GM12878 (cell line): Measurements from ENCODE around the gene ABCA4. TPM values are rescaled to one million over a fixed set of nuclear protein-coding genes. Genes with fewer than 3 reads are reported as not detected.

Experiments used
- ATAC-seq: fragments of 200-7000 bp; cut with Tn5 transposase; 3 replicates; pipeline ENCODE4 v1.9.1; 2020; ENCODE audit warnings: mild to moderate bottlenecking, moderate library complexity
- BruUV-seq: library from RNA; stranded (reverse); fragments of 400-500 nt; replicated peaks from 2 replicates; lab custom pipeline; 2021; lab: Mats Ljungman, UMichigan
- CTCF ChIA-PET: fragments of 300-600 bp; sonication (Branson Sonifier 250); formaldehyde crosslinking; extraction: SDS; loops from one replicate; lab custom pipeline; 2021; ENCODE audit warnings: inconsistent platforms; lab: Yijun Ruan, JAX
- POLR2A ChIA-PET: fragments of 350-600 bp; formaldehyde crosslinking; extraction: SDS; loops from one replicate; lab custom pipeline; 2021; ENCODE audit warnings: inconsistent platforms; lab: Charles Lee
- RAD21 ChIA-PET: fragments of 300-600 bp; sonication (Branson Sonifier 250); formaldehyde crosslinking; loops from one replicate; lab custom pipeline; 2023; ENCODE audit warnings: antibody characterized with exemption; ENCODE audit not compliant: unreplicated experiment; lab: Charles Lee
- SMC1A ChIA-PET: fragments of 300-600 bp; sonication (Branson Sonifier 250); formaldehyde crosslinking; loops from one replicate; lab custom pipeline; 2023; ENCODE audit not compliant: unreplicated experiment, uncharacterized antibody; lab: Charles Lee
- DNase-seq: peaks from one replicate; pipeline ENCODE4 v3.0.0-alpha.2; 2011; ENCODE audit warnings: low read depth, low spot score
- FAIRE-seq: peaks from 3 replicates; lab custom pipeline; 2011; peaks lifted over from hg19 to GRCh38; lab: Jason Lieb, UNC
- H2AFZ ChIP-seq: 2 replicates; pipeline ENCODE4 v1.6.0; 2011; ENCODE audit warnings: low read depth, low read length, control low read depth; ENCODE audit not compliant: control insufficient read depth
- H3K27ac ChIP-seq: 2 replicates; pipeline ENCODE4 v1.5.1; 2011; ENCODE audit warnings: control low read depth; ENCODE audit not compliant: control insufficient read depth, insufficient read depth
- H3K27me3 ChIP-seq, 2 experiments: replicated peaks in 1 of 2; 2 replicates each; pipeline versions ENCODE4 v1.6.0 to v1.6.1; 2011; ENCODE audit warnings: low read length in 1 of 2; ENCODE audit not compliant: control insufficient read depth in 2 of 2, insufficient read depth in 2 of 2
- H3K36me3 ChIP-seq, 2 experiments: 2 replicates each; pipeline ENCODE4 v1.5.1; 2011; ENCODE audit warnings: low read length in 1 of 2; ENCODE audit not compliant: control insufficient read depth in 2 of 2, insufficient read depth in 2 of 2
- H3K4me1 ChIP-seq: 2 replicates; pipeline ENCODE4 v1.6.1; 2011; ENCODE audit warnings: mild to moderate bottlenecking, low read length, moderate library complexity, mixed read lengths; ENCODE audit not compliant: control insufficient read depth, insufficient read depth
- H3K4me2 ChIP-seq: 2 replicates; pipeline ENCODE4 v1.6.0; 2011; ENCODE audit warnings: control low read depth; ENCODE audit not compliant: control insufficient read depth, insufficient read depth
- H3K4me3 ChIP-seq: fragments of 200-600 bp; sonication (generic); 2 replicates; pipeline ENCODE4 v1.5.1; 2016
- H3K79me2 ChIP-seq: 2 replicates; pipeline ENCODE4 v1.6.0; 2011; ENCODE audit warnings: low read length; ENCODE audit not compliant: control insufficient read depth, insufficient read depth
- H3K9ac ChIP-seq: 2 replicates; pipeline ENCODE4 v1.8.0; 2011; ENCODE audit warnings: low read length, control low read depth, mixed read lengths; ENCODE audit not compliant: control insufficient read depth, insufficient read depth
- H3K9me3 ChIP-seq: replicated peaks from 3 replicates; pipeline ENCODE4 v1.5.1; 2011; ENCODE audit warnings: mild to moderate bottlenecking, low read length; ENCODE audit not compliant: control insufficient read depth, insufficient read depth
- H4K20me1 ChIP-seq: 2 replicates; pipeline ENCODE4 v1.6.0; 2011; ENCODE audit not compliant: control insufficient read depth, insufficient read depth
- BACH1 ChIP-seq: fragments of 450-650 bp; IDR thresholded peaks from 2 replicates; pipeline ENCODE4 v1.6.1; 2017; ENCODE audit warnings: mild to moderate bottlenecking, borderline replicate concordance
- CREB1 ChIP-seq: IDR thresholded peaks from 2 replicates; pipeline ENCODE4 v1.6.1; 2012; ENCODE audit warnings: low read depth, mild to moderate bottlenecking, inconsistent platforms
- DPF2 ChIP-seq: fragments of 450-650 bp; IDR thresholded peaks from 2 replicates; pipeline ENCODE4 v1.6.1; 2017; ENCODE audit warnings: mild to moderate bottlenecking
- EED ChIP-seq: sonication (generic); IDR thresholded peaks from 2 replicates; pipeline ENCODE4 v1.6.1; 2016; ENCODE audit warnings: antibody characterized with exemption, low read depth
- IRF5 ChIP-seq: fragments of 450-650 bp; IDR thresholded peaks from 2 replicates; pipeline ENCODE4 v1.6.1; 2017; ENCODE audit warnings: borderline replicate concordance
- RAD21 ChIP-seq: IDR thresholded peaks from 2 replicates; pipeline ENCODE4 v1.6.1; 2011; ENCODE audit warnings: mild to moderate bottlenecking, low read depth, low read length, moderate library complexity; ENCODE audit not compliant: insufficient read depth
- RELA ChIP-seq: fragments of 450-650 bp; IDR thresholded peaks from 2 replicates; pipeline ENCODE4 v1.8.0; 2014; ENCODE audit warnings: borderline replicate concordance; ENCODE audit not compliant: partially characterized antibody
- SMC3 ChIP-seq: IDR thresholded peaks from 2 replicates; pipeline ENCODE4 v1.6.1; 2011; ENCODE audit warnings: low read length, improper control_type of control experiment, borderline replicate concordance
- WGBS: methylation state at CpG from one replicate; pipeline ENCODE4 v1.1.6; 2016; ENCODE audit warnings: low lambda C conversion rate; ENCODE audit not compliant: insufficient replicate concordance, insufficient coverage; ENCODE audit errors: missing lambda C conversion rate; 5-methylcytosine and 5-hydroxymethylcytosine counted together
- in situ Hi-C: fragments of 300-500 bp; cut with MboI; formaldehyde crosslinking; loops from 9 replicates; pipeline ENCODE4 v1.14.3; 2018; ENCODE audit warnings: mixed read lengths
- intact Hi-C: fragments of 100-400 bp; cut with micrococcal nuclease; formaldehyde crosslinking; loops from one replicate; pipeline ENCODE4 v1.14.2; 2022; ENCODE audit not compliant: unreplicated experiment
- polyA plus RNA-seq, 11 experiments: library from polyadenylated mRNA; depleted of rRNA in 4 of 11; unstranded in 6 of 11; stranded (reverse) in 5 of 11; fragments of >200 nt; fragmentation: Nextera tagmentation in 4 of 11; fragmentation: Illumina TruSeq in 1 of 11; extraction: Ambion mirVana in 4 of 11; extraction: Trizol in 1 of 11; gene quantifications; 1 replicate in 1 of 11; 2 replicates in 10 of 11; pipeline versions ENCODE4 v1.2.1 to v1.2.3, GENCODE V29; 2011 to 2016; ENCODE audit warnings: inconsistent platforms in 2 of 11, missing spikeins in 2 of 11, low read depth in 1 of 11
- total RNA-seq, 4 experiments: library from RNA; depleted of rRNA in 3 of 4; stranded (reverse); fragments of >200 nt in 3 of 4; fragmentation: Illumina TruSeq in 1 of 4; extraction: Trizol in 1 of 4; gene quantifications; 2 replicates each; pipeline versions ENCODE4 v1.2.1 to v1.2.3, GENCODE V29; 2013 to 2021
- TF ChIP-seq, protein P1 (sequence below): IDR thresholded peaks from 2 replicates; pipeline ENCODE4 v1.6.1; 2012; ENCODE audit warnings: low read length, inconsistent platforms
- TF ChIP-seq, protein P2 (sequence below), 3 experiments: IDR thresholded peaks in 2 of 3; conservative IDR thresholded peaks in 1 of 3; 2 replicates each; pipeline ENCODE4 v1.5.1; 2011; ENCODE audit warnings: low read depth in 3 of 3, low read length in 3 of 3, mild to moderate bottlenecking in 3 of 3, control low read depth in 2 of 3, moderate library complexity in 2 of 3, inconsistent platforms in 1 of 3, mixed read lengths in 1 of 3; ENCODE audit not compliant: control insufficient read depth in 2 of 3, insufficient read depth in 1 of 3; ENCODE audit errors: extremely low read depth in 1 of 3
- TF ChIP-seq, protein P3 (sequence below): fragments of 450-650 bp; IDR thresholded peaks from 2 replicates; pipeline ENCODE4 v1.6.1; 2017; ENCODE audit warnings: mild to moderate bottlenecking, moderate library complexity

The ABCA4 gene
- total and polyA plus RNA-seq, 10 of the 15 experiments (the other 5 are each of a cell fraction or from before 2014, with no cell fraction given): 0.03 to 0.28 (median 0.11) TPM; not detected in 3

DNA sequence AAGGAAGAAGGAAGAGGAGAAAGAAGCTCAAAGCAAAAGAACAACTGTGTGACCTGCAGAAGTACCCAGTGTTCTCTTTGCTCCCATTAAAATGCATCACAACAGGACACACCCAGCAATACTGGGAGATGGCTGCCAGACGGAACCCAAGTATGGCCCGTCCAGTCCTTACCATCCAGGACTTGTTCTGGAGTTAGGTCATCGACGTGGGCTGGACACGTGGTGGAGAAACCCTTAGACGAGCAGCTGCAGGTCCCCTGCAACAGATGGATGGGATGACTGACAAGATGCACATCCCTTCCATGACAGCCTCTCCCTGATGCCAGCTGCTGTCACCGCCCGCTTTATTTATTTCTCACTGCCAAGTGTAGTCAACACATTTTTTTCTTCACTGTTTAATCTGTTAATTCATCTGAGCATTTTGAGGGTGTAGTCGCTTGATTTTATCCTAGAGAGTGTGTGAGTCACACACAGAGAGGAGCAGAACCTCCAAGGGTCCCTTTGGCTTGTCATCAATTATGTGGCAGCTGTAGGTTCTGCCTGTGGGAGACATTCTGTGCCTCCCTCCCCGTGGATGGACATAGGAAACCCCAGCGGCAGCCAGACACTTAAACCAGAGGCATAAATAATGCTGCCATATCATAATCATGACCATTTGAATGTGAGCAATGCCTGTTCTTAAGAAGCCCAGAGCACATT is 80.9 kb downstream of the ABCA4 start (continued):
- no peak for TF ChIP-seq IRF5
- TF ChIP-seq, protein P1, sequence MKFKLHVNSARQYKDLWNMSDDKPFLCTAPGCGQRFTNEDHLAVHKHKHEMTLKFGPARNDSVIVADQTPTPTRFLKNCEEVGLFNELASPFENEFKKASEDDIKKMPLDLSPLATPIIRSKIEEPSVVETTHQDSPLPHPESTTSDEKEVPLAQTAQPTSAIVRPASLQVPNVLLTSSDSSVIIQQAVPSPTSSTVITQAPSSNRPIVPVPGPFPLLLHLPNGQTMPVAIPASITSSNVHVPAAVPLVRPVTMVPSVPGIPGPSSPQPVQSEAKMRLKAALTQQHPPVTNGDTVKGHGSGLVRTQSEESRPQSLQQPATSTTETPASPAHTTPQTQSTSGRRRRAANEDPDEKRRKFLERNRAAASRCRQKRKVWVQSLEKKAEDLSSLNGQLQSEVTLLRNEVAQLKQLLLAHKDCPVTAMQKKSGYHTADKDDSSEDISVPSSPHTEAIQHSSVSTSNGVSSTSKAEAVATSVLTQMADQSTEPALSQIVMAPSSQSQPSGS: no peak

- intact Hi-C loops: no loop called here
- peaks cover 6% of the 10 kb centered on the region; the same call in 1 of the 2 replicates for H3K4me1 ChIP-seq
- H3K27ac ChIP-seq: no peak overlapping the region
- no peaks in the 10 kb centered on the region for H3K79me2 ChIP-seq
- no peaks in the 10 kb centered on the region for H3K9me3 ChIP-seq
- CTCF ChIA-PET: interaction anchor here (0.6 to 9.6 kb wide), 36 partner anchors 8 to 815 kb away, joined by 3 to 152 read pairs (median 4); partner anchors contain the start of gene DNTTIP2
- RAD21 ChIA-PET: interaction anchor here (0.6 to 2.2 kb wide), 8 partner anchors 13 to 425 kb away, joined by 3 to 21 read pairs (median 4); no protein-coding TSS in a partner anchor
- H2AFZ ChIP-seq: no peak overlapping the region
- ATAC-seq (peak; percentile 65), DNase-seq (no peak)
- in situ Hi-C loops: no loop called here
- no peak overlapping the region for H3K4me3 ChIP-seq
- BruUV-seq: no TSS peak
- H3K4me2 ChIP-seq: no peak overlapping the region
- no peak overlapping the region for H3K9ac ChIP-seq
- no peaks in the 10 kb centered on the region; a peak in 1 of 4 replicates for H3K27me3 ChIP-seq
- TF ChIP-seq SMC3 (peak; percentile 49; the same call in 1 of the 2 replicates), DPF2 (no peak), BACH1 (no peak), EED (peak; percentile 64), RAD21 (peak; percentile 53), CREB1 (0 out of 2 replicates have a peak, but pooled peaks have one; percentile 20), RELA (no peak)
- TF ChIP-seq, protein P2, sequence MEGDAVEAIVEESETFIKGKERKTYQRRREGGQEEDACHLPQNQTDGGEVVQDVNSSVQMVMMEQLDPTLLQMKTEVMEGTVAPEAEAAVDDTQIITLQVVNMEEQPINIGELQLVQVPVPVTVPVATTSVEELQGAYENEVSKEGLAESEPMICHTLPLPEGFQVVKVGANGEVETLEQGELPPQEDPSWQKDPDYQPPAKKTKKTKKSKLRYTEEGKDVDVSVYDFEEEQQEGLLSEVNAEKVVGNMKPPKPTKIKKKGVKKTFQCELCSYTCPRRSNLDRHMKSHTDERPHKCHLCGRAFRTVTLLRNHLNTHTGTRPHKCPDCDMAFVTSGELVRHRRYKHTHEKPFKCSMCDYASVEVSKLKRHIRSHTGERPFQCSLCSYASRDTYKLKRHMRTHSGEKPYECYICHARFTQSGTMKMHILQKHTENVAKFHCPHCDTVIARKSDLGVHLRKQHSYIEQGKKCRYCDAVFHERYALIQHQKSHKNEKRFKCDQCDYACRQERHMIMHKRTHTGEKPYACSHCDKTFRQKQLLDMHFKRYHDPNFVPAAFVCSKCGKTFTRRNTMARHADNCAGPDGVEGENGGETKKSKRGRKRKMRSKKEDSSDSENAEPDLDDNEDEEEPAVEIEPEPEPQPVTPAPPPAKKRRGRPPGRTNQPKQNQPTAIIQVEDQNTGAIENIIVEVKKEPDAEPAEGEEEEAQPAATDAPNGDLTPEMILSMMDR (IDR thresholded peaks at IDR 0.05 in 2 of 3, conservative IDR thresholded peaks at IDR 0.05 in 1 of 3; ENCODE audit: control insufficient read depth in 2 of 3, extremely low read depth in 1 of 3, insufficient read depth in 1 of 3, low read depth in 3 of 3, low read length in 3 of 3): peak; percentile 78 to 92 (median 86)
- TF ChIP-seq, protein P3, sequence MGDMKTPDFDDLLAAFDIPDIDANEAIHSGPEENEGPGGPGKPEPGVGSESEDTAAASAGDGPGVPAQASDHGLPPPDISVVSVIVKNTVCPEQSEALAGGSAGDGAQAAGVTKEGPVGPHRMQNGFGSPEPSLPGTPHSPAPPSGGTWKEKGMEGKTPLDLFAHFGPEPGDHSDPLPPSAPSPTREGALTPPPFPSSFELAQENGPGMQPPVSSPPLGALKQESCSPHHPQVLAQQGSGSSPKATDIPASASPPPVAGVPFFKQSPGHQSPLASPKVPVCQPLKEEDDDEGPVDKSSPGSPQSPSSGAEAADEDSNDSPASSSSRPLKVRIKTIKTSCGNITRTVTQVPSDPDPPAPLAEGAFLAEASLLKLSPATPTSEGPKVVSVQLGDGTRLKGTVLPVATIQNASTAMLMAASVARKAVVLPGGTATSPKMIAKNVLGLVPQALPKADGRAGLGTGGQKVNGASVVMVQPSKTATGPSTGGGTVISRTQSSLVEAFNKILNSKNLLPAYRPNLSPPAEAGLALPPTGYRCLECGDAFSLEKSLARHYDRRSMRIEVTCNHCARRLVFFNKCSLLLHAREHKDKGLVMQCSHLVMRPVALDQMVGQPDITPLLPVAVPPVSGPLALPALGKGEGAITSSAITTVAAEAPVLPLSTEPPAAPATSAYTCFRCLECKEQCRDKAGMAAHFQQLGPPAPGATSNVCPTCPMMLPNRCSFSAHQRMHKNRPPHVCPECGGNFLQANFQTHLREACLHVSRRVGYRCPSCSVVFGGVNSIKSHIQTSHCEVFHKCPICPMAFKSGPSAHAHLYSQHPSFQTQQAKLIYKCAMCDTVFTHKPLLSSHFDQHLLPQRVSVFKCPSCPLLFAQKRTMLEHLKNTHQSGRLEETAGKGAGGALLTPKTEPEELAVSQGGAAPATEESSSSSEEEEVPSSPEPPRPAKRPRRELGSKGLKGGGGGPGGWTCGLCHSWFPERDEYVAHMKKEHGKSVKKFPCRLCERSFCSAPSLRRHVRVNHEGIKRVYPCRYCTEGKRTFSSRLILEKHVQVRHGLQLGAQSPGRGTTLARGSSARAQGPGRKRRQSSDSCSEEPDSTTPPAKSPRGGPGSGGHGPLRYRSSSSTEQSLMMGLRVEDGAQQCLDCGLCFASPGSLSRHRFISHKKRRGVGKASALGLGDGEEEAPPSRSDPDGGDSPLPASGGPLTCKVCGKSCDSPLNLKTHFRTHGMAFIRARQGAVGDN: no peak
- TF ChIP-seq, all 136 proteins: peak for 5
- FAIRE-seq: no peak
- Histone ChIP-seq H4K20me1 (0 out of 2 replicates have a peak, but pooled peaks cover 4% of the 10 kb centered on the region), H3K36me3 (no peaks in the 10 kb centered on the region)
- POLR2A ChIA-PET: interaction anchor here (1.1 kb wide), 1 partner anchor 296 kb away, joined by 4 read pairs; no protein-coding TSS in a partner anchor
- WGBS: 0% methylated on average over 4 of the region's 4 CpGs
- SMC1A ChIA-PET: interaction anchor here (0.6 to 7.0 kb wide), 14 partner anchors 11 to 946 kb away, joined by 3 to 33 read pairs (median 3); no protein-coding TSS in a partner anchor
These were observed 81.5 kb downstream of the ABCA4 start for GRCh38 chr1:94039514-94039870.
